H54 (cell line): ENCODE results near the gene KCNMB1.
"Not testable (repeated sequence)": the region's sequence is repeated elsewhere in the genome, so short reads cannot be mapped to it uniquely, and the experiment has no call there.

ENCODE experiments used
- DNase-seq: peaks from one replicate; pipeline ENCODE4 v3.0.0; 2011; ENCODE audit warnings: low spot score, mixed read lengths; ENCODE audit not compliant: insufficient read length
- FAIRE-seq: peaks from 3 replicates; lab custom pipeline; 2011; peaks lifted over from hg19 to GRCh38; lab: Jason Lieb, UNC
- POLR2A ChIP-seq: IDR thresholded peaks from 2 replicates; pipeline ENCODE4 v1.6.1; 2011; ENCODE audit warnings: low read depth, mild to moderate bottlenecking, low read length

The KCNMB1 gene

DNA sequence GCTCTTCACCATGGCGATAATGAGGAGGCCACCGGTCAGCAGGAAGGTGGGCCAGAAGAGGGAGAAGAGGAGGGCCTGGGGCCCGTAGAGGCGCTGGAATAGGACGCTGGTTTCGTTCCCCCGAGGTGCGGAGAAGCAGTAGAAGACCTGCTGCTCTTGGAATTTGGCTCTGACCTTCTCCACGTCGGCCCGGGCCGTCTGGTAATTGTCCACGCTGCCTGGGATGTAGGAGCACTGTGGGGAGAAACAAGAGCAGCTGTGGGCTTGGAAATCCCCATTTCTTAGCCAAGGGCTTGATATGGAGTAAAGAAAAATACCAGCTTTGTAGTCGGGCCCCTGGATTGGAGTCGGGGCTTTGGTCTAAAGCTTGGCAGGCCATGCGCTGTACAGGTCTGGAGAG, 10.4 kb downstream of the KCNMB1 start:
- DNase-seq (no peak), FAIRE-seq (no peak)
- no peak for TF ChIP-seq POLR2A

DNA sequence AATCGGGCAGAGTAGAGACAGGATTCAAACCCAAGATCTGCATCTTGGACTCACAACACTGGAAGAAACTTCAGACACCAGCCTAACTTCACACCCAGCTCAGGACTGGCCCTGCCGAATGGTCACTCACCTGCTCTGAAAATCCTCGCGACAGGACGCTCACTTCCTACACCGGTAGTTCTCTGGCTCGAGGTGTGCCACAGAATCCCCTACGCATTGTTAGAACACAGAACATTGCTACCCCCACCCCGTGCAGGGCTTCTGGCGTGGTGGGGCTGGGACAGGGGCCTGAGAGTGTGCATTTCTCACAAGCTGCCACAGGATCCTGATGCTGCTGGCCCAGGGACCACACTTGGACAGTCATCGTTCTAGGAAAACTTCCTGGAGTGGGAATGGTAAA, 12.1 kb downstream of the KCNMB1 start:
- DNase-seq (no peak), FAIRE-seq (no peak)
- no peak for TF ChIP-seq POLR2A

DNA sequence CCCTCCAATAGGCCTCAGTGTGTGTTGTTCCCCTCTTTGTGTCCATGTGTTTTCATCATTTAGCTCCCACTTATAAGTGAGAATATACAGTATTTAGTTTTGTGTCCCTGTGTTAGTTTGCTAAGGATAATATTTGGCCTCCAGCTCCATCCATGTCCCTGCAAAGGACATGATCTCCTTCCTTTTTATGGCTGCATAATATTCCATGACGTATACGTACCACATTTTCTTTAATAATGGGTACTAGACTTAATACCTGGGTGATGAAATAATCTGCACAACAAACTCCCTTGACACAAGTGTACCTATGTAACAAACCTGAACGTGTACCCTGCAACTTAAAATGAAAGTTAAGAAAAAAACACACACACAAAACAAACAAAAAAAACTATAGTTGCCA, 12.6 kb downstream of the KCNMB1 start:
- FAIRE-seq, DNase-seq: not testable (repeated sequence)

DNA sequence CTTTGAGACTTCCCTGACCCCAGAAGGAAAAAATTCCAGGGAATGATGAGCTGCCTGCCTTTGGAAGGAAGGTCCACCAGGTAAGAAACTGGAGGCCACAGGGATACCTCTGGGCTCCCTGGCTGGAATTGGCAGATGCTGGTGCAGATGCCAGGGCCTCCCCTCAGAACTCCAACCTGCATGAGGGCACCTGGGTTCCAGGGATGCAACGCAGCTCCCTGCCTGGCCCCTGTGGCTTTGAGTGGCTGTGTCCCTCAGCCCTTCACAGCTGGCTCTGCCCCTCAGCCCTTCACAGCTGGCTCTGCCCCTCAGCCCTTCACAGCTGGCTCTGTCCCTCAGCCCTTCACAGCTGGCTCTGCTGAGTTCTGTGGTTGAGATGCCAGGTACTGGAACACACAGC, 13.9 kb downstream of the KCNMB1 start:
- FAIRE-seq (no peak), DNase-seq (no peak)
- TF ChIP-seq POLR2A: no peak

DNA sequence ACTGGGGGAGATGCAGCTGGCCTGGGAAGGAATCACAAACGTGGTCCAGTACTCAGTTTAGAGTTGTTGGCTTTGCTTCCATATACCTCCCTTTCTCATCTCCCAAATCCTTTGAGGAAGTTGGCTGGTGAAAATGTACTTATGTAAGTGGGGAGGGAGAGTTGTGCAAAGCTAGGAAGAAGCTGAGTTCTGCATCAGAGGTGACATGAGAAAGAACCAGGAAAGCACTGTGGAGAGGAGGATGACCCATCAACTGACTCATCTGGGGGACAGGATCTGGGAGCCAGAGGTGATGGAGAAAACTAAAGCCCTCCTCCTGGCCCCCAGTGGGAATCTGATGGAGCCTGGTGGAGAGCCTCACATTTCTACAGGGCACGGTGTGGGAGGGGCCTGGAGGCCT, 16.2 kb downstream of the KCNMB1 start:
- no peak for DNase-seq
- no peak for TF ChIP-seq POLR2A
- FAIRE-seq: no peak

DNA sequence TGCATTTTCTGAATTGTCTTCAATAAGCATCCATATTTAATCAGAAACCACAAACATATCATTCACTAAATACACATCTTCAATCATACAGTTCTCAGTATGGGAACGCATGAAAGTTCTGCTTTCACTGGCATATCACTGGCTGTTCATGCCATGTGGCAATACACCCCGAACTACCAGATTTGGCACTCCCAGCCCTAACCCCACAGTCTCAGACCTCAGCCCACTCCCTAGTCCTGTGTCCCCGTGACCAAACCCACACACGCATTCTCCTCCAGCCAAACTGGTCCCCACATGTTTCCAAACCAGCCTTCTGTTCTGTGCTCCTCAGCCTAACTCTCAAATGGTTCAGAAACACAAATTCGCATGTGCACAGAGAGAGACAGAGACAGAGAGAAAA, 20.6 kb downstream of the KCNMB1 start:
- no peak for DNase-seq
- no peak for TF ChIP-seq POLR2A
- no peak for FAIRE-seq

DNA sequence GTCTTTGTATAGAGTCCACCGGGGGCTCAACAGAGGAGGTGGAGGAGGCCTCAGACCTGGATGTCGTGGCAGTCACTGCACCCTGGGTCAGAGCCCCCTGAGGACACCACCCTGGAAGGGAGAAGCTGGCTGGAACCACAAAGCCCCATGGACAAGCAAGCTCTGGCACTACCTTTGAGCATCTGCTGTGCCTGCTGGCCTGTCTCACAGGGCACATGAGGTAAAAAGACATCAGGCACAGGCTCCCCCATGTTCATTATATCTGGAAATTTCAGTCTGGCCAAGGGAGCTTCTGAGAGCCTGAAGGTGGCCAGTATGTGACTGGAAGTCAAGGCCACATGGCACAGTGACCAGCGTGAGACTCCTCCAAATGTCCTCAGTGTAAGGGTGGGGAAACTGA, 22.9 kb downstream of the KCNMB1 start:
- no peak for DNase-seq
- FAIRE-seq: no peak
- no peak for TF ChIP-seq POLR2A

DNA sequence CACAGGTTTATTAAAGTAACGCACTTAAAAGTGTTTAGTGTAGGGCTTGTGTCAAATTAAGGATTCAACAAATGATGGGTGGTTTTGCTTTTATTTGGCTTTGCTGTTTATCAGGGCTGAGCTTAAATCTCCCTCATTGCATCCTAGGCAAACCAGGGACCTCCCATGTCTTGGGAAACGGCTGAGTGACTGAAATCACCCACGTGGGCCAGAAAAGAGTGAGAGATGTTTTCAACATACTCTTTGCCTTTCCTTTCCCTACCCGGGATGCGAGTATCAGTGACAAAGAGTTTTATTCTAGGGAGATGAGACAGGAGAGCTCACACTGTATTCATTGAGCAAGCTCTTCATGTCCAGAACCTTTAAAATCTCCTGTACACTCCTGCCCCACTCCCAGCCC, 23.3 kb downstream of the KCNMB1 start:
- no peak for DNase-seq
- FAIRE-seq: no peak
- TF ChIP-seq POLR2A: no peak

DNA sequence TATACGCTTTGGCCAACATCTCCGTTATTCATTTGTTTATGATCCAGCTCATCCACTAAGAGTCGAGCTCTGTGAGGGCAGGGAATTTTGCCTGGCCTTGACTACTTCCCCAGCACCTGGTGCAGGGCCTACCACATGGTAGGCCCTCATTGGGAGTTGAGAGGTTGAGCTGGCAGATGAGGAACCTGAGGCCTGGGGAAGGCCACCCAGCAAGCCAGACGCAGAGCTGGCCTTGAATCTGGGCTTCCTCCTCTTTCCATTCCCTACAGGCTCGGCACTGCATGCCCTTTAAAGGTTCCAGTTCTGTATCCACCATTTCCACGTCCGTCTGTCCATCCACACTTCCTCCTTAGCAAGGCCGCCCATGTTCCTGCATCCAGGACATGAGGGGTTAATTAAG, 24.2 kb downstream of the KCNMB1 start:
- no peak for DNase-seq
- FAIRE-seq: no peak
- no peak for TF ChIP-seq POLR2A

DNA sequence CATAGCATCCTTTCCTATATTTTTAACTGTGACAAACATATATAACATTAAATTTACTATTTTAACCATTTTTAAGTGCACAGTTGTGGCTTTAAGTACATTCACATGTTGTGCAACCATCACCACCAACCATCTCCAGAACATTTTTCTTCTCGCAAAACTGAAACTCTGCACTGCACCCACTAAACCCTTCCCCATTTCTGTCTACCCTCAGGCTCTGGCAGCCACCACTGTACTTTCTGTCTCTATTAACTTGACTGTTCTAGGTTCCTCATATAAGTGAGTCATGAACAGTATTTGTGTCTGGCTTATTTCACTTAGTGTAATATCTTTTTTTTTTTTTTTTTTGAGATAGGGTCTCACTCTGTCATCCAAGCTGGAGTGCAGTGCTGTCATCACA, 25.5 kb downstream of the KCNMB1 start:
- FAIRE-seq (no peak), DNase-seq (no peak)
- TF ChIP-seq POLR2A: no peak

DNA sequence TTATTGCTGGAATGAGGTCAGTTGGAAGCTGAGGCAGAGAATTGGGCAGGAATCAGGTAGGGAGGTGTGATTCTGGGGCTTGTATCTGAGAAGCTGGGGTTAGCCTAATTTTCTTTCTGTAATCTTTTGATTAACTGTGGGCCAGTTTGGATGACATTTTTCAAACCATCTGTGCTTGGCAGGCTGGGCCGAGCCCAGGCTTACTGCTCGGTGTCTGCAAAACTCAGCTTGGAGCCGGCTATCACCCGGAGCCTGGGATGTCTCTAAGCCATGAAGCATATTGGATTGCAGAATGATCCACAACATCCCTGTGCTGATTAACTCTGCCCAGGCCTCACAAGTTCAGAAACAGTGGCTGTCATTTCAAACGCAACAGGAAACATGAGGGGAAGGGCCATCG, 26.5 kb downstream of the KCNMB1 start:
- FAIRE-seq: no peak
- no peak for DNase-seq
- TF ChIP-seq POLR2A: no peak

DNA sequence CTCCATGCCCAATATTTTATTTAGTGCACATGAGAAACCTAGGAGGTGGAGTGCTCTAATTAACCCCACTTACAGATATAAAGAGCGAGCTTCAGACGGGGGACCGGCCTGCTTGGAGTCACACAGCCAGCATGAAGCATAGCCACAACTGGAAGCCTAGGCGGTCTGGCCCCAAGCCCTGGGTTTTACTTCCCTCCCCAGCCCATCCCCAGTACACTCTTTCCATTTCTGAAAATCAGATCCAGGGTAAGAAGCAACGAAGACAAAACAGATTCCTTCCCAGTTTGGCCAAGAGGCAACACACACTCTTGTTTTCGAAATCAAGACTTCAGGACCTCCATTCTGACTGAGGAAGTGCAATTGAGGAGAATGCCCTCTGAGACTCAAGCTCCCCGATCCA, 27.1 kb downstream of the KCNMB1 start:
- no peak for DNase-seq
- FAIRE-seq: no peak
- no peak for TF ChIP-seq POLR2A

DNA sequence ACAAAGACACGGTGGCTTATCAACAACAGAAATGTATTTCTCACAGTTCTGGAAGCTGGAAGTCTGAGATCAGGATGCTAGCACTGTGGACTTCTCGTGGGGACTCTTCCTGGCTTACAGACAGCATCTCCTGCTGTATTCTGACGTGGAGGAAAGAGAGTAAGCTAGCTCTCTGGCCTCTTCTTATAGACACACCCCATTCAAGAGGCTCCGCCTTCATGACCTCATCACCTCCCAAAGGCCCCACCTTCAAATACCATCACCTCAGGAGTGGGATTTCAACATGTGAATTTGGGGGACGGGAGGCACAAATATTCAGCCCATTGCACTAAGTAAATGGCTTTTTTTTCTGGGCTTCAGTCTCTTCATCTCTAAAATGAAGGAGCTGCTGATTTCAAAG, 27.6 kb downstream of the KCNMB1 start:
- no peak for TF ChIP-seq POLR2A
- FAIRE-seq (no peak), DNase-seq (no peak)

DNA sequence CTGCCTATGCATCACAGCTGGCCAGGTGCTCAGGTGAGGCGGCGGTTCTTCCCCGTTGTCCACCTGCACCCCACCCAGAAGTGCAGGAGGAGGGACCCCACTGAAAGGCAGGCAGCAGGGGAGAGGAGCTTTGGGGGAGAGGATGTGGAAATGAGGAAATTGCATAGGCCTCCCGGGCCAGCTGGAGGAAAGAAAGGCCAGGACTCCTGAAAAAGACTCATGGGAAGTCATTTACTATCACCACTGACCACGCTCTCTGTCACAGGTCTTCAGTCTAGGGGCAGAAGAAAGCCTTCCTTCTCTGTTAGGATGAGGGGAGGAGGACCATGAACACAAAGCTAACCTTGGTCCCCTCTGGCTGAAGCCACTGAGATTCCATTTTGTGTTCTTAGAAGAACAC, 28.1 kb downstream of the KCNMB1 start:
- DNase-seq: no peak
- no peak for TF ChIP-seq POLR2A
- FAIRE-seq: no peak

DNA sequence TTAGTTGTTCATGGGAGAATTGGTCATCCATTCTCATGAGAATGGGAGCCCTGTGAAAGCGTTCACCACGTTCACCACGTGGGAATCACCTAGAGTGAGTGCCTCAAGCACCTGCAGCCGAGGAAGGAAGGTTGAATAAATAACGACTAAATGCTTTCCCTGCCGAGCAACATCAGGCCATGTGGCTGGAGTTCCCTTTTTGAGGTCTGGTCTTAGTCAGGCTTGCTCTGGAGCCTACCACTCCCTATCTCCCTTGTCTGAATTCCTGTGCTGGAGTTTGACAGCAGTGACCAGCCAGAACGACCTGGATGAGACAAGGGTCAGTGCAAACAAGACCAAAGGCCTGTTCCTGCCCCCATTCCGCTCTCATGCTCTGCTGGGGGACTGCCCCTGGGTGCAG, 28.5 kb downstream of the KCNMB1 start:
- DNase-seq (no peak), FAIRE-seq (no peak)
- TF ChIP-seq POLR2A: no peak

DNA sequence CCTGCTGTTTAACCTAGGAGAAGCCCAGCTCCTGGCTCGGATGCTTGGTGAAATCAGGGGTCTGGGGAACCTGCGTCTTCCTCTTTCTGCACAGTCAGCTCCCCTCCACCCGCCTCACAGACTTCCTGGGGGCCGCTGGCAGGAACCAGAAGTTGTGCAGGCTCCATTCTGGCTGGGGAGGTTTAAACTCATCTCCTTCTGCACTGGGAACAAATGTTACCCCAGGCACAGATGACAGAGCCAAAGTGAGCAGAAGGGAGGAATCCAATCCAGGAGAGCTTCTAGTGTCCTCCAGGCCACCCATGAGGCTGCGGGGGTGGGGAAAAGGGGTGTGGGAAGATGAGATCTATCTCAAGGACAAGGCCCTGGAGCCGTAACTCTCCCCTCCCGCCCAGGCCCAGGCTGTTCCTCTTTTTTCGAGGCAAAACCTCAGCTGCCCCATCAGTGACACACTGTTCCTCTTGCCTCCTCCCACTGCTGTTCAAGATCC, 31.2 kb downstream of the KCNMB1 start:
- FAIRE-seq: no peak
- no peak for DNase-seq
- no peak for TF ChIP-seq POLR2A
